ENCODE results near the gene RIC1.

DNA sequence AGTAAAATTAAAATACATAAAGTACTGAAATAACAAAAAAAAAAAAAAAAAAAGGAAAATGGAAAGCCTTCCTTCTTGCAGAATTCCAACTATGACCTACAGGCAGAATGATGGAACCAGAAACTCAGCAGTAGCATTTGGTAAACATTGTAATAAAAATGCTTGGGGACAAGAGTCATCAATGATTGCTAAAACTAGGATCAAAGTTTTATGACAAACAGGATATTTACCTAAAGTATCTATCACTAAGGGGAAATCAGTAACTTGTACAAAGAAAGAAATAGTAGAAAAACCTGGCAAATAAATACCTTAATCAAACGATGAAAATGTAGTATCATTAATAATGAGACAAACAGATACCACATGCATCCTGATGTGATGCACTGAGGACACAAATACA, 186.6 kb downstream of the RIC1 start:
- TF ChIP-seq, protein P1, sequence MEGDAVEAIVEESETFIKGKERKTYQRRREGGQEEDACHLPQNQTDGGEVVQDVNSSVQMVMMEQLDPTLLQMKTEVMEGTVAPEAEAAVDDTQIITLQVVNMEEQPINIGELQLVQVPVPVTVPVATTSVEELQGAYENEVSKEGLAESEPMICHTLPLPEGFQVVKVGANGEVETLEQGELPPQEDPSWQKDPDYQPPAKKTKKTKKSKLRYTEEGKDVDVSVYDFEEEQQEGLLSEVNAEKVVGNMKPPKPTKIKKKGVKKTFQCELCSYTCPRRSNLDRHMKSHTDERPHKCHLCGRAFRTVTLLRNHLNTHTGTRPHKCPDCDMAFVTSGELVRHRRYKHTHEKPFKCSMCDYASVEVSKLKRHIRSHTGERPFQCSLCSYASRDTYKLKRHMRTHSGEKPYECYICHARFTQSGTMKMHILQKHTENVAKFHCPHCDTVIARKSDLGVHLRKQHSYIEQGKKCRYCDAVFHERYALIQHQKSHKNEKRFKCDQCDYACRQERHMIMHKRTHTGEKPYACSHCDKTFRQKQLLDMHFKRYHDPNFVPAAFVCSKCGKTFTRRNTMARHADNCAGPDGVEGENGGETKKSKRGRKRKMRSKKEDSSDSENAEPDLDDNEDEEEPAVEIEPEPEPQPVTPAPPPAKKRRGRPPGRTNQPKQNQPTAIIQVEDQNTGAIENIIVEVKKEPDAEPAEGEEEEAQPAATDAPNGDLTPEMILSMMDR (IDR thresholded peaks at IDR 0.05; ENCODE audit: insufficient read depth, low read length) = no peak
- no peak for TF ChIP-seq SPI1 (IDR thresholded peaks at IDR 0.05; ENCODE audit: borderline replicate concordance, low read depth)
- TF ChIP-seq GABPA (IDR thresholded peaks at IDR 0.05; ENCODE audit: low read depth) = no peak
- no peak for TF ChIP-seq POLR2AphosphoS5 (IDR thresholded peaks at IDR 0.05; ENCODE audit: low read depth)
- TF ChIP-seq, protein P2, sequence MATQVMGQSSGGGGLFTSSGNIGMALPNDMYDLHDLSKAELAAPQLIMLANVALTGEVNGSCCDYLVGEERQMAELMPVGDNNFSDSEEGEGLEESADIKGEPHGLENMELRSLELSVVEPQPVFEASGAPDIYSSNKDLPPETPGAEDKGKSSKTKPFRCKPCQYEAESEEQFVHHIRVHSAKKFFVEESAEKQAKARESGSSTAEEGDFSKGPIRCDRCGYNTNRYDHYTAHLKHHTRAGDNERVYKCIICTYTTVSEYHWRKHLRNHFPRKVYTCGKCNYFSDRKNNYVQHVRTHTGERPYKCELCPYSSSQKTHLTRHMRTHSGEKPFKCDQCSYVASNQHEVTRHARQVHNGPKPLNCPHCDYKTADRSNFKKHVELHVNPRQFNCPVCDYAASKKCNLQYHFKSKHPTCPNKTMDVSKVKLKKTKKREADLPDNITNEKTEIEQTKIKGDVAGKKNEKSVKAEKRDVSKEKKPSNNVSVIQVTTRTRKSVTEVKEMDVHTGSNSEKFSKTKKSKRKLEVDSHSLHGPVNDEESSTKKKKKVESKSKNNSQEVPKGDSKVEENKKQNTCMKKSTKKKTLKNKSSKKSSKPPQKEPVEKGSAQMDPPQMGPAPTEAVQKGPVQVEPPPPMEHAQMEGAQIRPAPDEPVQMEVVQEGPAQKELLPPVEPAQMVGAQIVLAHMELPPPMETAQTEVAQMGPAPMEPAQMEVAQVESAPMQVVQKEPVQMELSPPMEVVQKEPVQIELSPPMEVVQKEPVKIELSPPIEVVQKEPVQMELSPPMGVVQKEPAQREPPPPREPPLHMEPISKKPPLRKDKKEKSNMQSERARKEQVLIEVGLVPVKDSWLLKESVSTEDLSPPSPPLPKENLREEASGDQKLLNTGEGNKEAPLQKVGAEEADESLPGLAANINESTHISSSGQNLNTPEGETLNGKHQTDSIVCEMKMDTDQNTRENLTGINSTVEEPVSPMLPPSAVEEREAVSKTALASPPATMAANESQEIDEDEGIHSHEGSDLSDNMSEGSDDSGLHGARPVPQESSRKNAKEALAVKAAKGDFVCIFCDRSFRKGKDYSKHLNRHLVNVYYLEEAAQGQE (IDR thresholded peaks at IDR 0.05; ENCODE audit: insufficient replicate concordance, low read depth) = no peak

Data from HL-60 (cell line).